CD4-positive, alpha-beta T cell (primary cell): ENCODE data around the gene GTF3C4. TPM values are rescaled to one million over a fixed set of nuclear protein-coding genes. Genes with fewer than 3 reads are reported as not detected.

Source experiments
- ATAC-seq: fragments of 200-7000 bp; cut with Tn5 transposase; one replicate; pipeline ENCODE4 v1.10.0; 2022; ENCODE audit warnings: mild to moderate bottlenecking; ENCODE audit not compliant: poor library complexity
- CTCF ChIA-PET: fragments of 350-600 bp; sonication (Branson Sonifier 250); formaldehyde crosslinking; loops from one replicate; lab custom pipeline; 2021; ENCODE audit warnings: antibody characterized with exemption, inconsistent platforms; lab: Charles Lee
- POLR2A ChIA-PET: fragments of 350-600 bp; sonication (Branson Sonifier 250); formaldehyde crosslinking; loops from one replicate; lab custom pipeline; 2021; ENCODE audit warnings: antibody characterized with exemption, inconsistent platforms; lab: Charles Lee
- DNase-seq, 14 experiments: peaks; one replicate each; pipeline ENCODE4 v3.0.0-alpha.2; 2013 to 2020; ENCODE audit warnings: mixed read lengths in 2 of 14
- H3K27ac ChIP-seq, 2 donors: one replicate each; pipeline versions ENCODE4 v1.5.1 to v1.7.0; 2013; ENCODE audit warnings: low read length in 2 of 2, low read depth in 1 of 2, mild to moderate bottlenecking in 1 of 2
- H3K27me3 ChIP-seq, 2 experiments: 1 replicate in 1 of 2; 2 replicates in 1 of 2; pipeline versions ENCODE4 v1.6.1 to v1.7.0; 2013; ENCODE audit warnings: low read length in 2 of 2, control low read depth in 1 of 2, mild to moderate bottlenecking in 1 of 2, moderate library complexity in 1 of 2; ENCODE audit not compliant: insufficient read depth in 2 of 2, control insufficient read depth in 1 of 2
- H3K36me3 ChIP-seq: one replicate; pipeline ENCODE4 v1.6.1; 2013; ENCODE audit warnings: low read length, control low read depth; ENCODE audit not compliant: insufficient read depth
- H3K4me1 ChIP-seq: one replicate; pipeline ENCODE4 v1.6.1; 2013; ENCODE audit warnings: low read length, control low read depth; ENCODE audit not compliant: insufficient read depth
- H3K4me3 ChIP-seq: one replicate; pipeline ENCODE4 v1.5.1; 2013; ENCODE audit warnings: mild to moderate bottlenecking, low read length, moderate library complexity
- H3K9me3 ChIP-seq, 2 experiments: 1 replicate in 1 of 2; 2 replicates in 1 of 2; pipeline versions ENCODE4 v1.6.1 to v1.7.0; 2013; ENCODE audit warnings: low read length in 2 of 2, mild to moderate bottlenecking in 2 of 2, control low read depth in 1 of 2, moderate library complexity in 1 of 2; ENCODE audit not compliant: control insufficient read depth in 1 of 2, insufficient read depth in 1 of 2
- H3K27ac Mint-ChIP-seq: one replicate; pipeline ENCODE4 v1.8.0; 2020; ENCODE audit warnings: mixed read lengths
- H3K27me3 Mint-ChIP-seq: one replicate; pipeline ENCODE4 v1.8.0; 2021; ENCODE audit warnings: mixed read lengths
- H3K36me3 Mint-ChIP-seq: one replicate; pipeline ENCODE4 v1.8.0; 2021; ENCODE audit warnings: low read depth, mixed read lengths
- H3K4me1 Mint-ChIP-seq: one replicate; pipeline ENCODE4 v1.8.0; 2021; ENCODE audit warnings: low read depth, mixed read lengths
- H3K4me3 Mint-ChIP-seq: one replicate; pipeline ENCODE4 v1.8.0; 2020; ENCODE audit warnings: mild to moderate bottlenecking, mixed read lengths
- H3K9me3 Mint-ChIP-seq: one replicate; pipeline ENCODE4 v1.8.0; 2020; ENCODE audit warnings: mixed read lengths
- intact Hi-C, 2 experiments: fragments of 100-400 bp; cut with DNase I in 1 of 2; cut with micrococcal nuclease in 1 of 2; formaldehyde crosslinking; loops; one replicate each; pipeline versions ENCODE4 v1.15.1 to v1.9.0; 2023 to 2025; cut with DNase I, micrococcal nuclease
- total RNA-seq, 174 experiments: library from RNA in 2 of 174; stranded (reverse) in 2 of 174; gene quantifications; one replicate each; pipeline ENCODE4 v1.2.3 and lab custom pipeline; 2021 to 2026
- TF ChIP-seq, protein P1 (sequence below): fragments of 200-600 bp; IDR thresholded peaks from one replicate; pipeline ENCODE4 v1.8.0; 2022; ENCODE audit warnings: antibody characterized with exemption, mild to moderate bottlenecking

Gene GTF3C4
- total RNA-seq, 2 experiments from 2014 or later, result 9.3 to 9.6 TPM

DNA sequence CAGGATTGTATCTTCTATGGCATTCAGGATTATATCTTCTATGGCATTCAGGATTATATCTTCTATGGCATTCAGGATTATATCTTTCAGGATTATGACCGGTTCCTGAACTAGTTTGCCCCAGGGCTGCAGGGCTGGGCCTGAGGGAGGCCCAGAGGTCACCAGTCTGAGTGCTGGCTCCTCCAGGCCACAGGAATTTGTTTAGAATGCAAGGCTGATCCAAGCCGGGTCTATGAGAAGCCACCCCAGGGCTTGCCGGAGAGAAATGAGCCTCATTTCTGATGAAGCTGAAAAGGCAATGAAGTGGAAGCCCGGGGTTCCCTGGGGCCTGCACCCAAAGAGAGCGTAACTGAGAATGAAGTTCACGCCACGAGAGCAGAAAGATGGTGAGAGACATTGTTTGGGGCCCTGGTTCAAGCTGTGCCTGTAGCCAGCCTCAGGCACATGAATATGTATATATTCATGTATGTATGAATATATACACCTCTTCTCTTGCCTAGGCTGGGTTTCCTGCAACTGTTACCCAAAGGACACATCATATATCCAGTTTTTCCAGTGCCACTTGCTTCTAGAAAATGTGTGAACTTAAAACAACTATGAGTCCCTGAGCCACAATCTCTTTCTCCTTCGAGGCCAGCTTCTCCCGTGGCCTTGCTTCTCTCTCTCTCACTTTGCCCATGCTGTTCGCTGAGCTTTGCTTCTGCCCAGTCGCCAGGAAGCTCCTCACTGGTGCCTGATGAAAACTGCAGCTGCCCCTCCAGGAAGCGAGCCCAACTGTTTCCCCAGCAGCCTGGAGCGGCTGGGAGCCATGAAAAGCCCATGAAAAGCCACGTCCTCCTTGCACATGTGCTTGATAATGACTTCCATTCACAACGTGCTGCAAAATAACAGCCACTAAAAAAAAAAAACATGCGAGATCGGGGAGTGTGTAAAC lies 62.3 kb downstream of the GTF3C4 start:
- Histone ChIP-seq H3K27ac (no peak overlapping the region), H3K9me3 (no peaks in the 10 kb centered on the region), H3K4me3 (no peak overlapping the region), H3K4me1 (no peaks in the 10 kb centered on the region), H3K27me3 (peaks cover 0 to 4% of the 10 kb centered on the region in 2 experiments), H3K36me3 (no peaks in the 10 kb centered on the region)
- intact Hi-C loops, result no loop called here
- H3K4me3 Mint-ChIP-seq, result no peak overlapping the region
- no peaks in the 10 kb centered on the region for H3K36me3 Mint-ChIP-seq
- CTCF ChIA-PET, result no interaction called here
- ATAC-seq (no peak), DNase-seq (no peak)
- TF ChIP-seq, protein P1, sequence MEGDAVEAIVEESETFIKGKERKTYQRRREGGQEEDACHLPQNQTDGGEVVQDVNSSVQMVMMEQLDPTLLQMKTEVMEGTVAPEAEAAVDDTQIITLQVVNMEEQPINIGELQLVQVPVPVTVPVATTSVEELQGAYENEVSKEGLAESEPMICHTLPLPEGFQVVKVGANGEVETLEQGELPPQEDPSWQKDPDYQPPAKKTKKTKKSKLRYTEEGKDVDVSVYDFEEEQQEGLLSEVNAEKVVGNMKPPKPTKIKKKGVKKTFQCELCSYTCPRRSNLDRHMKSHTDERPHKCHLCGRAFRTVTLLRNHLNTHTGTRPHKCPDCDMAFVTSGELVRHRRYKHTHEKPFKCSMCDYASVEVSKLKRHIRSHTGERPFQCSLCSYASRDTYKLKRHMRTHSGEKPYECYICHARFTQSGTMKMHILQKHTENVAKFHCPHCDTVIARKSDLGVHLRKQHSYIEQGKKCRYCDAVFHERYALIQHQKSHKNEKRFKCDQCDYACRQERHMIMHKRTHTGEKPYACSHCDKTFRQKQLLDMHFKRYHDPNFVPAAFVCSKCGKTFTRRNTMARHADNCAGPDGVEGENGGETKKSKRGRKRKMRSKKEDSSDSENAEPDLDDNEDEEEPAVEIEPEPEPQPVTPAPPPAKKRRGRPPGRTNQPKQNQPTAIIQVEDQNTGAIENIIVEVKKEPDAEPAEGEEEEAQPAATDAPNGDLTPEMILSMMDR, result no peak
- no peaks in the 10 kb centered on the region for H3K4me1 Mint-ChIP-seq
- peaks cover 38% of the 10 kb centered on the region for H3K27me3 Mint-ChIP-seq
- POLR2A ChIA-PET, result no interaction called here
- no peak overlapping the region for H3K27ac Mint-ChIP-seq
- H3K9me3 Mint-ChIP-seq, result no peaks in the 10 kb centered on the region

DNA sequence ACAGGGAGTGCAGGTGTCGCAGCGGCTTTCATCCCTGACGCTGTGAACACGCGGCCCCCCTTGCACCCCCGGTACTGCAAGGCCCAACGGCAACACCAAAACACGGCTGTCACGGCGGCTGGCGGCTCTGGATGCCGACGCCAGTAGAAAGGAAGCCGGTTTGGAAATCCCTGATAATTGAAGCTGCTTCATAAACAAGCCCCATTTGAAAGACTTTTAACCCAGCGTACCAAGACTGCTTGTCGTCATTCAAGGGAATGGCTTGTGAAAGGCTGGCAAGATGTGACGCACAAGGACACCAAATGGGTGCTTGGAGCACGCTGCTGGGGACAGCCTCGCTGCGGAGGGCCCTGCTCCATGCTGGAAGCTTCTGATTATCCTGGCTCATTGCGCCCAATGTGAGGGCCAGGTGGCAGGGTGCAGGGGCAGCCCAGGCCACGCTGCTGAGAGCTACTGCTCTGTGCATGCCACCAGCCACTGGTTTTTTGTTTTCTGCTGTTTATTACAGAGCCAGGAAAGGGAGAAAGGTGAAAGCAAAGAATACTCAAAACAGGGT lies 63.1 kb downstream of the GTF3C4 start:
- intact Hi-C loops, result no loop called here
- no peak overlapping the region for H3K4me3 Mint-ChIP-seq

DNA sequence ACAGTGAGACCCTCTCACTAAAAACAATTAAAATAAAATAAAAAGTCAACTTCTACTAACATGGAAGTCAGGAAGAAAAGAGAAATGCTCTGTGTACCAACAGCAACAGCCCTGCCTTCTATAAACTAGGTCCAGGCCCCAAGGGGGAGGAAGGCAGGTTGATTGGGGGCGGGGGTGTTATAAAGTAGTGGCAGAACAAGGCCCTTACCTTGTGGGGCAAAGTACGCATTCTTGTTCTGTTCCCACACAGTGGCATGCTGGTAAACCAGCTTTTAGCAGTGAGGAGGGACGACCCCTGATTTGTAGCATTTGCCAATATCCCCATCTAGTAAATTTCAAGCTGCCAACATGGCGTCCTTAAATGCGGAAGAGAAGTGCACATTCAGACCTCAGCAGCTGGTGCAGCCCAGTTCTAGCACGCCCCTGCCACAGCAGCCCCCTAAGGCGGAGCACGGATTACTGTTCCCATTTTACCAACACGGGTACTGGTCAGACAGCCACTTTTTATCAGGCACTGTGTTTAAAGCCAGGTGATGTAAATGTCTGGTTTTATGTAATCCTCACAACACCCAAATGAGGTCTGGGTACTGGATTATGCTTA lies 69.5 kb downstream of the GTF3C4 start:
- peaks cover 61% of the 10 kb centered on the region for H3K27me3 Mint-ChIP-seq
- TF ChIP-seq, protein P1, result no peak
- H3K9me3 ChIP-seq, result no peaks in the 10 kb centered on the region
- POLR2A ChIA-PET, result no interaction called here
- no peak overlapping the region for H3K4me3 Mint-ChIP-seq
- H3K36me3 Mint-ChIP-seq, result no peaks in the 10 kb centered on the region
- H3K9me3 Mint-ChIP-seq, result no peaks in the 10 kb centered on the region
- ATAC-seq, result no peak
- peaks cover 28 to 30% of the 10 kb centered on the region in 2 experiments for H3K27me3 ChIP-seq
- H3K4me1 ChIP-seq, result no peaks in the 10 kb centered on the region
- CTCF ChIA-PET, result no interaction called here
- no peak overlapping the region for H3K27ac Mint-ChIP-seq
- H3K36me3 ChIP-seq, result no peaks in the 10 kb centered on the region
- no peak overlapping the region for H3K27ac ChIP-seq
- no peak overlapping the region for H3K4me3 ChIP-seq
- intact Hi-C loops, result no loop called here
- DNase-seq, result no peak
- no peaks in the 10 kb centered on the region for H3K4me1 Mint-ChIP-seq

More for the DNA sequence above, 63.1 kb downstream of the GTF3C4 start:
- H3K27me3 ChIP-seq, result peaks cover 0 to 4% of the 10 kb centered on the region in 2 experiments
- no peaks in the 10 kb centered on the region for H3K4me1 Mint-ChIP-seq
- ATAC-seq, result no peak
- no peaks in the 10 kb centered on the region for H3K36me3 Mint-ChIP-seq
- H3K27me3 Mint-ChIP-seq, result peaks cover 37% of the 10 kb centered on the region
- no peak overlapping the region for H3K27ac ChIP-seq
- no peaks in the 10 kb centered on the region for H3K9me3 ChIP-seq
- DNase-seq, result no peak
- no peaks in the 10 kb centered on the region for H3K36me3 ChIP-seq
- TF ChIP-seq, protein P1, result no peak
- no peak overlapping the region for H3K27ac Mint-ChIP-seq
- no peaks in the 10 kb centered on the region for H3K9me3 Mint-ChIP-seq
- H3K4me1 ChIP-seq, result no peaks in the 10 kb centered on the region
- no peak overlapping the region for H3K4me3 ChIP-seq
- POLR2A ChIA-PET, result no interaction called here
- CTCF ChIA-PET, result no interaction called here
